Measurements from ENCODE around the gene SLAMF1.

DNA sequence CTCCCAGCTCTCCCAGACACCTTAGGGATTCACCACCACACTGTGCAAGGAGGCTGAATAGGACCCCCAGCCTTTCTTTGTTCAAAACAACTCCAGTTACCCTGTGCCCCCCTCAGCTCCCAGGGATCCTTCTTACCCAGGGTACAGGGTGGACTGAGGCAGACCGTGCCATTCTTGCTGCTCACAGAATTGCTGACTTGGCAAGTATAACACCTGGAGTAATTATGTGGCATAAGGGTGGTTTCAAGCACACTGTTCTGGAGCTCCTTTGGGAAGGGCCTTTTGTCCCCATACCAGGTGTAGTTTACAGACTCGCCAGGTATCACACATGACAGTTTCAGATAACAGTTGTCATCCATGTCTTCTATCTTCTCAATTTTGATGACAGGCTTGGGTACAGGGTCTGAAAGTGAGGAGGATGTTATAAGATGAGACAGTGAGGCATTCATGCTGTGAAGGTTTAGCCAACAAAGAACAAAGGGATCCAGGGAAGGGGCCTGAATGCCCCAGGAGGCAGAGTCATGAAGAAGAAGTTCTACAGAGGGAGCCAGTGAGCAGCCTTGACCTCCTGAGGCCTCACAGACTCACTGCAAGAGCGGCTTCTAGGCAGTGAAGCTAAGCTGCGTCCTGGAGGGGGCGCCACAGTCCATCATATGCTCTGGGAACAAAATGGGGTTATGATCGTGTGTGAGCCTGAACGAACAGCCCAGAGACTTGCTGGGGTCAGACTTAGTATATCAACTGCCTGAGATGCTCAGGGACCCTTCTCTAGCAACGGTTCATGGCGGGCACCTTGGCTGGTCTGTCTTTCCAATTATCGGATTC lies 34.4 kb upstream of the SLAMF1 start:
- TF ChIP-seq, protein P1, sequence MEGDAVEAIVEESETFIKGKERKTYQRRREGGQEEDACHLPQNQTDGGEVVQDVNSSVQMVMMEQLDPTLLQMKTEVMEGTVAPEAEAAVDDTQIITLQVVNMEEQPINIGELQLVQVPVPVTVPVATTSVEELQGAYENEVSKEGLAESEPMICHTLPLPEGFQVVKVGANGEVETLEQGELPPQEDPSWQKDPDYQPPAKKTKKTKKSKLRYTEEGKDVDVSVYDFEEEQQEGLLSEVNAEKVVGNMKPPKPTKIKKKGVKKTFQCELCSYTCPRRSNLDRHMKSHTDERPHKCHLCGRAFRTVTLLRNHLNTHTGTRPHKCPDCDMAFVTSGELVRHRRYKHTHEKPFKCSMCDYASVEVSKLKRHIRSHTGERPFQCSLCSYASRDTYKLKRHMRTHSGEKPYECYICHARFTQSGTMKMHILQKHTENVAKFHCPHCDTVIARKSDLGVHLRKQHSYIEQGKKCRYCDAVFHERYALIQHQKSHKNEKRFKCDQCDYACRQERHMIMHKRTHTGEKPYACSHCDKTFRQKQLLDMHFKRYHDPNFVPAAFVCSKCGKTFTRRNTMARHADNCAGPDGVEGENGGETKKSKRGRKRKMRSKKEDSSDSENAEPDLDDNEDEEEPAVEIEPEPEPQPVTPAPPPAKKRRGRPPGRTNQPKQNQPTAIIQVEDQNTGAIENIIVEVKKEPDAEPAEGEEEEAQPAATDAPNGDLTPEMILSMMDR (IDR thresholded peaks at IDR 0.05; ENCODE audit: low read depth, low read length) = peak; percentile 99
- no peak for TF ChIP-seq EZH2phosphoT487 (IDR thresholded peaks at IDR 0.05; ENCODE audit: low read depth)
